GM12874 (cell line): ENCODE measurements around the gene STEAP1B.

ENCODE experiments used
- CTCF ChIP-seq: IDR thresholded peaks from 2 replicates; pipeline ENCODE4 v1.5.1; 2011; ENCODE audit warnings: low read depth, mild to moderate bottlenecking, control low read depth, low read length, moderate library complexity; ENCODE audit not compliant: insufficient read depth

The STEAP1B gene

GRCh38 chr7:22474645-22475044, 25.3 kb downstream of the STEAP1B start:
- no peak for TF ChIP-seq CTCF

- TF ChIP-seq CTCF: no peak
These were observed 29.0 kb downstream of the STEAP1B start for GRCh38 chr7:22470981-22471380.

GRCh38 chr7:22469371-22470143, 30.4 kb downstream of the STEAP1B start:
- TF ChIP-seq CTCF: no peak

GRCh38 chr7:22468609-22469008, 31.4 kb downstream of the STEAP1B start:
- no peak for TF ChIP-seq CTCF

- no peak for TF ChIP-seq CTCF
These were observed 35.7 kb downstream of the STEAP1B start for GRCh38 chr7:22464299-22464698.

- TF ChIP-seq CTCF: no peak
These were observed 39.5 kb downstream of the STEAP1B start for GRCh38 chr7:22460363-22460988.

GRCh38 chr7:22457471-22457870, 42.5 kb downstream of the STEAP1B start:
- no peak for TF ChIP-seq CTCF
